GM21576 (cell line): Measurements from ENCODE around the gene PRR5L.
A peak's percentile ranks its signal among the peaks of the same experiment; 100 is the strongest.
"Not testable (repeated sequence)": the region's sequence is repeated elsewhere in the genome, so short reads cannot be mapped to it uniquely, and the experiment has no call there.

Experiments
- ATAC-seq: cut with Tn5 transposase; IDR thresholded peaks from one replicate; pipeline ENCODE4 v1.9.1; 2021; ENCODE audit warnings: mild to moderate bottlenecking, moderate library complexity; ENCODE audit not compliant: unreplicated experiment

The PRR5L gene

DNA sequence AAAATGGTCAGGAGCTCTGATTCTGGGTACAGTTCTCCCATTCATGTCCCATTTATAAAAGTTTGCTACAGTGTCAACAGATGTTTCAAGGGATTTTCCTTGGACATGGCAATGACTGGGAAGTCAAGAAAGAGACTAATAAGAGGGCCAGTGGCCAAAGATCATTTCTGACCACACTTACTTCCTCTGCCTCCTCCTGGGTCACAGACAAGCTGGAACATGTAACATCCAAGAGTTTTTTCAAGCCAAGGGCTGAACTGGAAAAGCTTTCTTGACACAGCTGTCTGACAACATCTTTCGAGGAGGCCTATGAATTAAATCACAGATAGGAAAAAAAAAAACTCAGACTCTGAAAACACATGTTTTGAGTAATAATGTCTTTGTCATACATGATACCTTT lies 15.6 kb upstream of the PRR5L start:
- no peak for ATAC-seq

DNA sequence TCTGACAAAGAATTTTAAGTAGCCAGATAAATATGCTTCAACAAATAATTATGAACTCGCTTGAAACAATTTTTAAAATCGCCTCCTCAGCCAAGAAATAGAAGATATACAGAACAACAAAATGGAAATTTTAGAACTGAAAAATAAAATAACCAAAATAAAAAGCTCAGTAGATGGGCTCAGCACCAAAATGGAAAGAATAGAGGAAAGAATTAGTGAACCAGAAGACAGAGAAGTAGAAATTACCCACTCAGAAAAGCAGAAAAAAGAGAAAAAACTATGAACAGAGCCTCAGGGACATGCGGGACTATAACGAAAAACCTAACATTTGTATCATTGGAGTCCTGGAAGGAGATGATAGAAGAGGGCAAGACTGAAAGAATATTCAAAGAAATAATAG lies 14.2 kb upstream of the PRR5L start:
- ATAC-seq: no peak

DNA sequence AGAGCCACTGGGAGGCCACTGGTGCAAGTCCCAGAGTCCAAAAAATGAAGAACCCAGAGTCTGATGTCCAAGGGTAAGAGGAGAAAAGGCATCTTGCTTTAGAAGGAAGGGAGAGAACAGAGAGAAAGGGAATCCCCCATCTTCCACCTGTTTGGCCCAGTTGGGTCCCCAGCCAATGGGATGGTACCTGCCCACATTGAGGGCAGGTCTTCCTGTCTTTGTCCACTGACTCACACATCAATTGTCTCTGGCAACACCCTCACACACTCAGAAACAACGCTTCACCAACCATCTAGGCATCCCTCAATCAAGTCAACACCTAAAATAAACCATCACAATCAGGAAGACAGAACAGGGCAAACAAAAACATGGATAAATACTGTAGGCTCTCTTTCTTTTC lies 13.2 kb upstream of the PRR5L start:
- ATAC-seq: no peak

DNA sequence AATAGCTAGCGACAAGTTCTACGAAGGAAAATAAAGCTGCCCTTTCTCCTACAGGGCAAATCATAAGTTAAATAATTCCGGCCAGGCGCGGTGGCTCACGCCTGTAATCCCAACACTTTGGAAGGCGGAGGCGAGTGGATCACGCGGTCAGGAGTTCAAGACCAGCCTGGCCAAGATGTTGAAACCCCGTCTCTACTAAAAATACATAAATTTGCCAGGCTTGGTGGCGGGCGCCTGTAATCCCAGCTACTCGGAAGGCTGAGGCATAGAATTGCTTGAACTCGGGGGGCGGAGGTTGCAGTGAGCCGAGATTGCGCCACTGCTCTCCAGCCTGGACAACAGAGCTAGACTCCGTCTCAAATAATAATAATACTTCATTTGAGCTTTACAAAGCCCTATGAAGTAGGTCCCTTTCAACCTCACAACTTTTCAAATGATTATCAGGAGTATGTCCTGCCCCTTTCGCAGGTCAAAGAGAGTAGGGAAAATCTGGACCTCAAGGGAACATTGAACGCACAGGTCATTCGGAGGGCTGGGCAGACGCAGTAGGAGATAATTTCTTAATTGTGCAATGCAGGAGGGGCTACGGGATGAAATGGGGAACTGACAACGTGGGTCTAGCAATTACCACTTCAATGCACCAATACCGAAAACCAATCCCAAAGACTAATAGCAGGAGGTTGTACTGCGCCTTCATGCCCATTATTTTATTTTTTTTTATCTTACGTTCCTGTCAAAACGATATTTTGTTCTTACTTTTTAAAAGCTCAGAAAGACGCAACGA lies 7.5 kb upstream of the PRR5L start:
- no peak for ATAC-seq

DNA sequence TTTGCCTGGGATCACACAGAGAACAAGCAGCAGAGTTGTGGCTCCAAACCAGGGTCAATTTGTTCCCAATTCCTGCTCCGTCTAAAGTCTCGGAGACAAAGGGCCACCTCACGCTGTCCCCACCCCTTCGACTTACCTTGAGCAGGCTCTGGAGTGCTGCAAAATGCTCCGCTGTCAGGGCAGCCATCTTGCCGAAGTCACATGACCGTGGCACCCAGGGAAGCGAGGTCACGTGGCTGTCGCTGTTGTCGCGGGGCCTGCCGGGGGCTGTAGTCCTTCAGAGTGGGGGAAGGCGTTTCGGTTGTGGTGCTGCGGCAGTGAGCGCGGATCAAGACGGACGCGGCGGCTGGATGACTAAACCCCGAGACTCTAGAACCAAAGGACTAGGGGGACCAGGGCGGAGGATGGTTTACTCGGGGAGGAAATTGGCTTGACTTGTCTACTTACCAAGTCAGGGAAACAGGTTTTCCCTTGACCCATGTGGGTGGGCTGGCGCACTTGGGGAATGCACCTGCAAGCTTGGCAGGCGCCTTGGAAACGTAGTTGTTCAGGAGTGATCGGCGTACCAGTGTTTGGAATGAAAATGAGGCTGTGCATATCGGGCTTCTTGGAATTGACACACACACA lies 6.7 kb upstream of the PRR5L start, which contains the start of gene COMMD9:
TSS of gene COMMD9 (minus strand) at position 199 of the 627 bp plus-strand sequence. CDS start at position 187, 12 bp downstream.
- ATAC-seq: peak; percentile 99

DNA sequence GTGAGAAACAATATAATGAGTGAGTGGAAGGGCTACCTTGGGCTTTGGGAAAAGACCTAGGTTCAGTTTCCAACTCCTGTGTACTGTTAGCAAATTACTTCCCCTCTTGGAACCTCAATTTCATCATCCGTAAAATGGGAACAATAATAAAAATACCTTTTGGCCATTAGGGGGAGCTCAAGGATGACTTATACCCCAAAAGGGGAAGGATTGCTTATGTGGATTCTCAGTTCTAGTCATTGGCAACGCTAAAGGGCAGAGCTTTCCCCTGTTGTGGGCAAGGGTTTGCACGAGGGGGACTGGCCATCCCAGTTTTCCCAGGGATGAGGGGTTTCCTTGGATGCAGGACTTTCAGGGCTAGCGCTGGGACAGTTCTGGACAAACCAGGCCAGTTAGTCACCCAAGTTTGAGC lies 3.8 kb upstream of the PRR5L start:
- no peak for ATAC-seq

DNA sequence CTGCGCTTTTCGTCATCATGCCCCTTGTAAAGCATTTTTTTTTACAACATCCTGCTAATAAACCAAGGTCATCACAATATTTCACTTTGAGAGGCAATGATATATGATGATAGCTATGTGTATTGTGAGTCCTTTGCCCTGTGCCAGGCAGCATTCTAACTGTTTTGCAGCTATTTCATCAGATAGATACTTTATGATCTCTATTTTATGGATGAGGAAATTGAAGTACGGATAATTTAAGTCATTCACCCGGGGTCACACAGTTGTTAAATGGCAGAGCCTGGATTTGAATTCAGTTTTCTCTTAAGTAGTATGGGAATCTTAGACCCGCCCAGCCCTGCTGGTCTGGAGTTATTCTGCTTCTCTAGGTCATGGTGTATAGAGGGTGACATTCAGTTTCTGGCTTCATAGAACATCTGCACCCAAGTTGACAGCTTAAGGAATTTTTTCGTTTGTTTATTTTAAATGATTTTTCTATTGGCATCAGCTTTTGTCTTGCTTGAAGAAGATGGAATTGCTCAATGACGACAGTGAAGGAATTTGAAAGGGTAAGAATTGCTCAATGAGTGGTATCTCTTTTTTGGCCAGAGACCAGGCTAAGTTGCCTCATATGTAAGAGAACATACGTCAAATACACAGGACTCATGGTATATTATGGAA lies 926 bp downstream of the PRR5L start:
- no peak for ATAC-seq

DNA sequence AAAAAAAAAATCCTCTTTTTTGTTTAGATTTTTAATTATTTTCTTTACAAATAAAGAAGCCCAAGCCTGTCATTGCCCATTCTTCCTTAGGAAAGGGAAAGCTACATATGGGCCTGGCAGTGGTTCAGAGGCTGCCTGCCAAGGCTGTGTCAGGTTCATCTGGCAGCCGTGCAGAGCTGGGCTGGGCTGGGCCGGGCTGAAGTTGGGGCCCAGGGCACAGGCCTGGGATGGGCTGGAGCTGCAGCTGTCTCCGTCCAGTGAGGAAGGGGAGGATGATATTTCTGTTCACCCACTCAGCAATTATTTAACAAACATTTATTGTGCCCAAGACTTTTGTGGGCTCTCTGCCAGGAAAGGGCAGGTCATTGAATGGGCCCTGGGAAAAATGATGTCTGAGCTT lies 4.6 kb downstream of the PRR5L start:
- ATAC-seq: no peak

DNA sequence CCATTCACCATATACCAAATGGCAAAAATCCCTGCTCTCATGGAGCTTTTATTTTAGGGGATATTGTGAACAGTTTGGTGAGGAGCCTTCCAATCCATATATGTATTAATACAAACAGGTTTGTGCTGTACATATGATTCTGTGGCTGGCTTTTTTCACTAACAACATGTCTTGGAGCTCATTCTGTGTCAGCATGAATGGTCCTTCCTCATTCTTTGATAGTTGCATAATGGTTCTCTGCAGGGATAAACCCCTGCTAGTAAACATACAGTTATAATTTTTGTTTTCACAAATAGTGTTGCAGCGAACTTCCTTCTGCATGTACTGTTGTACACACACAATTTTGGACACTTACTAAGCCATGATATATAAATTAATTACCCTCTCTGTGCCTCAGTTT lies 8.3 kb downstream of the PRR5L start:
- no peak for ATAC-seq

DNA sequence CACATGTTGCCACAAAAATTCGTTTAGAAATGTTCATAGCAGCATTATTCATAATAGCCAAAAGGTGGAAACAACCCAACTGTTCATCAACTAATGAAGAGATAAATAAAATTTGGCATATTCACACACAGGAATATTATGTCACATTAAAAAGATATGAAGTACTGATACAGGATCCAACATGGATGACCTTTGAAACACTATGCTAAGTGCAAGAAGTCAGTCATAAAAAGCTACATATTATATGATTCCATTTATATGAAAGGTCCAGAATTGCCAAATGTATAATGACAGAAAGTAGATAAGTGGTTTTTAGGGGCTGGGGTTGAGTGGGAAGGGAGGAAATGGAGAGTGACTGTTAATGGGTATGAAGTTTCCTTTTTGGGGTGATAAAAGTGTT lies 9.0 kb downstream of the PRR5L start:
- no peak for ATAC-seq

DNA sequence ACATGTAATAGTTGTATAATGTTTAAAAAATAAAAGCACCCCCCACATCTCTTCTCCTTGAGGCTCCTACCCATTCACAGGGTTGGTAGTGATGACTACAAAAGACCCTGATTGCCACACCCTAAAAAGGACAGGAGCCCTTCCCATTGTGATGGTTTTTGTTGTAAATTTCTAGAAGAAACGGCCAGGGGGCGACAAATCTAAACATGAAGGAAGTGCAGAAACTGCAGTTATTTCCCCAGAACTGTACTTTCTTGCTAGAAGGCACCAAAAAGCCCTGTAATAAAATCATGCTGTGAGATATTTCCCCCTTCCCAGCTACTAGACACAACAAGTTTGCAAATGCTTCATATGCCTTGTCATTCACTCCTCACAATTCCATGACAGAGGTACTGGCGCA lies 10.8 kb downstream of the PRR5L start:
- no peak for ATAC-seq

DNA sequence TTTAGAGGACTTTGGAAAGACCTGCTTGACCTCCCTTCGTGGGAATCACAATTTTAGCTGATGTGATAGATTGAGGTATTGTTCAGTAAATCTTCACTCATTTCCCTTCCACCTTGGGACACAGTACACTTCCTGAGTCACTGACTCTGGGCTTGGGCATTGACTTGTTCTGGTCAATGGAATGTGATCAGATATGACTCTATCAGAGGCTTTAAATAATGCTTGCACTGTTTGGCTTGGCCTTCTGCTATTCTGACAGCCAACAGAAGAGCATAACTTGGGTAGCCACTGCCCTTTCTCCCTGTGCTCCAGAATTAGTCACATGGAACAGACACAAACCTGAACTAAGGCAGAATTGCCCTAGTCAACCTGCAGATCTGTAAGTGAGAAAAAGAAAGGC lies 12.5 kb downstream of the PRR5L start:
- ATAC-seq: no peak

DNA sequence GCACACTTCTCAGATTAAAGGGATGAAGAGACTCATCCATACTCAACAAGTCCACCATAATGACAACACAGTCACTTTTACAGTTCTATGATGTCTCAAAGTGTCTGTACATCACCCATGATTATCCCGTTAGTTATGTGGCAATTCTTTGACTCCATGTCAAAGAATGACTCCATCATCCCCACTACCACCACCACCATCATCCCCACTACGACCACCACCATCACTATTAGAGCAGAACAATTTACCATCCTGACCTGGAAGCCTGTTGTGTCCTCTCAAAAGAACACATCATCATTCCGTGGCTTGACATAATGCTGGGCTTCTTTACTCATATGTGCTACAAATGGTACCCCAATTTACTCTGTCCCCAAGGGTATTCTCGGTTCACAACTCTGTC lies 13.7 kb downstream of the PRR5L start:
- ATAC-seq: no peak

DNA sequence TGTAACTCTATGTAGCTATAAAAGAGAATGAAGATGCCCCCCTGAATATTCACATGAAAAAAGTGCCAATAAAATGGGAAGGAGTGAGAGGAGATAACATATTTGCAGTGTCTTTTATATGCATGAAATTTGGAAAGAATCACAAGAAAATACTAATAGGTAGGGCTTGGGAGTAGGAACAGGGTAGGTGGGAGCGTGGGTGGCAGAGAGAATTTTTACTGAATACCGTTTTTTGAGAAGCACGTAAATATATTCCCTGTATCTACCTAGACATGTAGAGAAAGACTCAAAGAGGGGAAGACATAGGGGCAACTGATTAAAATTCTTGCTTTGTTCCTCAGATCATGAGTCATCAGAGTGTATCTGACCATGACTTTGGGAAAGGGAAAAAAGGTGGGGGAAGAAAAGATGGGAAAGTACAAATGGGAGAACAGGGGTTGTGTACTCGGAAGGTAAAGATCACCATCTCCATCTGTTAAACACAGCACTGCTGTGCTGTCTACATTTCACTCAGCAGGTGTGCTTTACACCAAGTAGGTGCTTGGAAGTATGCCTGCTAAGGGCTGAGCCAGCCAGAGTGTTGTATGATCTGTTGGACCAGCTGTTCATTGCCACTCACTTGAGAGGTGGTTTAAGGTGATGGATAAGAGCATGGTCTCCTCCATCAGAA lies 16.0 kb downstream of the PRR5L start:
- no peak for ATAC-seq

DNA sequence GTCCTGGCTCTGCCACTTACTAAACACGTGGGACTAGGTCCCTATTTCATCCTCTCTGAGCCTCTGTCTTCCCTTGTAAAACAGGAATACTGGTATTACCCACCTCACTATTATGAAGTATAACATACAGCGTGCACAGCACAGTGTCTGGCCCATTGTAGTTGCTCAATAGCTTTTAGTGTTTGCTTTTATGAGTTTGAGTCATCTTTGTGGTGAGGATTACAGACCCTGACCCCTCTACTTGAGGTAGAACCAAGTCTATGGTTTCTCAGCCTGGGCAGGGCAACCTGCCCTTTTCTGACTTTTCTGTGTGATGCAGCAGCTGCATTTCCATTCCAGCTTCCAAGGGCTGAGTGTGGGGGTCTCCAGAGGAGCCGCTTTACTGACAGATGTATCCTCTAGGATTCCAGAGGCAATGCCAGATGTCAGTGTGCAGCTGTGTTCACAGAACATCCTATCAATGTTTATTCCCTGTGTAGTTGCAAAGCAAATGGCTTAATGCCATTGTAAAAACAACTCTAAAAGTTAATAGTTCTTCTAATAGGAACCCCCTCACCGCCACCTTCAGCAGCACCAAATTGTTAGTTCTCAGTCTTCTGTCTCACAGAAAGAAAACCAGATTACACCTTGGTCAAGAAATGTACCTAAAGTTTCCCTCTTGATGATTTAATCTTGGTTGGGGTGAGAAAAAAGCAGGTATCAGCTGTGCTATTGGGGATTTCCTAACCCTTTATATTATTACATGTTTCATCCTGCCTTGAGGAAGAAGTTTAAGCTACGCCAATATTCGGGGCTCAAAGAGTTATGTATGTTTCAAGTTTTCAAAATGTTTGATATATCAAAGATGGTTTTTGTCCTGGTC lies 16.8 kb downstream of the PRR5L start:
- ATAC-seq: no peak

DNA sequence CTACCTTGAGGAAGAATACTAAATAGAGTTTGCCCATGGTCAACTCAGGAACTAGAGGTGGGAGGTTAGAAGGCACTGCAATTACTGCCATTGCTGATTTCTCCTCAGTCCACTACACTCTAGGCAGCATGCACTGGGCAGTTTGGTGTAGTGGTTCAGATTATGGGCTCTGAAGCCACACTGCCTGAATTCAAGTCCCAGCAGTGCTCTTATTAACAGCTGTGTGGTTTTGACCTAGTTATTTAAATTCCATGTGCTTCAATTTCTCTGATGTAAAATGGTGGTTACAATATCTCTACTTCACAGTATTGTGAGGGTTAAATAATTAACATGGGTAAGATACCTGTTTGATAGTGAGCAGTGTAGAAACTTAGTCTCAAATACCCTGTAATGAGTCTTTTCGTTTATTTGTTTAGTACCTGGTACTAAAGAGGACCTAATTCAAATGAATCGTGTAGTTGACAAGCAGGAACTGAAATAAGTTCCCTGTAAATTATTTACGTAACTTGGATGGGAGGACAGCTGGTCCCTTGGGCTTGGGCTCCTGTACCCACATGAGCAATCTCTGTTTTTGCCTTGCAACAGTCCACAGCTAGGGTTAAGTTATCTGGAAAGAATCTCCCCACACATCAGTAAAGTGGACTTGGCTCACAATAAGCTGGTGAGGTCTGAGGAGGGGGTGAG lies 17.8 kb downstream of the PRR5L start:
- ATAC-seq: no peak

DNA sequence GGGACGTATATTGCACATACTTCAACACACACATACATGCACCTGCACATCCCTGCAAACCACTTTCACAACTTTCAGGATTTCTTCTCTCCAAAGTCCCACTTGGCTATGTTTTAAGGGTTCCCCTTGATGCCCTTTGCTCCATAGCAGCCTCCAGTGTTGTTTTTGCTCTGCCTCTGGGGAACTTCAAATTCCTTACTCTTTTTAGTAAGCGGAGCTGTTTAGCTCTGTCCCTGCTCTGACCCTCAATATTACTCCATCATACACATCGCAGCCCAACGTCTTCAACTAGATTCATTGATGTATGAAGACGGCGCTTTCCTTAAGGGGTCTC lies 18.3 kb downstream of the PRR5L start:
- ATAC-seq: no peak

DNA sequence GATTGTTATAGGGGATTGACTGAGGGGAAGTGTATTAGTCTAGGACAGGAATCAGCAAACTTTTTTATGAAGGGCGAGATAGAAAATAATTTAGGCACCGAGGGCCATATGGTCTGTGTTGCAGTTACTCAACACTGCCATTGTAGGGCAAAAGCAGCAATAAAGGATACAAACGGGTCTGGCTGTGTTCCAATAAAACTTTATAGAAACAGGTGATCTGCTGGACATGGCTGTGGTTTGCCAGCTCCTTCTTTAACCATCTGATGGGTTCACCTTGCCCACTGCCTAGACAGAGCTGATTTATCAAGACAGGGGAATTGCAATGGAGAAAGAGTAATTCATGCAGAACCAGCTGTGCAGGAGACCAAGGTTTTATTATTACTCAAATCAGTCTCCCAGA lies 20.0 kb downstream of the PRR5L start:
- no peak for ATAC-seq

DNA sequence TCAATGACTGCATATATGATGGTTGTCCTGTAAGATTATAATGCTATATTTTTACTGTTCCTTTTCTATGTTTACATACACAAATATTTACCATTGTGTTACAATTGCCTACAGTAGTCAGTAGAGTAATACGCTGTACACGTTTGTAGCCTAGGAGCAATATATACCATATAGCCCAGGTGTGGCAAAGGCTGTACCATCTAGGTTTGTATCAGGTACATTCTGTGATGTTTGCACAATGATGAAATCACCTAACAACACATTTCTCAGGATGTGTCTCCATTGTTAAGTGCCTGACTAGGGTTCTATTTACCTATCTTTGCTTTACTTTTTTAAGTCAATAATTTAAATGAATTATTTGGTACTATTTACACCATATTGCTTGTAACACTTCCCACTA lies 21.9 kb downstream of the PRR5L start:
- ATAC-seq: no peak

DNA sequence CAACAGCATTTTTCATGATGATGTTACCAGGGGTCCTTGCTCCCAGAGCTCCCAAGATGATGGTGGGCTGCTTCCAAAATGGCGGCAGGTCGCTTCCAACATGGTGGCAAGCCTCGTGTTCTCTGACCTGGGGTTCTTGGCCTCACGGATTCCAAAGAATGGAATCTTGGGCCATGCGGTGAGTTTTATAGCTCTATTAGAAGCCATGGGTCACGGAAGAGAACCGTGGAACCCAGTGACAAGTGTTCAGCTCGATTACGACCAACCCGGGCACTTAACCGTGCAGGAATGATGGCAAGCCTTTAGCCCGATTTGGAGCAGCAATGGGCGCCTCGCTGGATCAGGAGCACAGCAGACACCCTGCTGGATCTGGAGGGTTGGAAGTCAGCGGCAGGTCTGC lies 28.9 kb downstream of the PRR5L start:
- ATAC-seq: not testable (repeated sequence)
